ENCODE measurements around the gene GPRC5C.

DNA sequence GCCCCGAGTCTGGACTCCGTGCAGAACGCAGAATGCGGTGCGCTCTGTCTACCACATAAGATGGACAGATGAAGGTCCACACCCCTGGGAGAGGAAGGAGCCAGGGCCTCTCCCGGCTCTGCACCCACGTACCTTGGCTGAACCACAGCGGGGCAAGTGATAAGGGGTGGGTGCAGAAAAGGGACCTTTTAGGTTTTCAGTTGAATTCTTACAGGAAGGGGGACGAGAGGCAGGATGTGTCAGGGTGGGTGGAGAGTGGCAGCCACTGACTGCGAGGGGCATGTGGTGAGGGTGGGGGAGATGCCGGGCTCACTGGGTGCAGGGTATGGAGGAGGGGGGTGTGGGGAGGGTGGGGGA lies 34.9 kb downstream of the GPRC5C start:
- no peak for TF ChIP-seq CTCF (IDR thresholded peaks at IDR 0.05; ENCODE audit: low read depth, low read length)
- TF ChIP-seq EZH2phosphoT487 (IDR thresholded peaks at IDR 0.05; ENCODE audit: low read depth): no peak

Measured in OCI-LY3 (cell line).